Activated T-helper 17 cell treated with anti-CD3 and anti-CD28 coated beads, Interleukin-2, amount 50 U/mL, for 72 hours (primary cell): ENCODE measurements around the gene DUSP16. TPM values are rescaled to one million over a fixed set of nuclear protein-coding genes. Genes with fewer than 3 reads are reported as not detected.
"Not testable (repeated sequence)": the region's sequence is repeated elsewhere in the genome, so short reads cannot be mapped to it uniquely, and the experiment has no call there.

Experiments
- ATAC-seq: fragments of 150-1000 bp; cut with Tn5 transposase; replicated peaks from 2 replicates; pipeline ENCODE4 v1.10.0; 2021; ENCODE audit warnings: mild to moderate bottlenecking, moderate library complexity
- H3K27ac Mint-ChIP-seq: one replicate; pipeline ENCODE4 v1.8.0; 2022; ENCODE audit warnings: mixed read lengths
- H3K27me3 Mint-ChIP-seq: one replicate; pipeline ENCODE4 v1.8.0; 2022; ENCODE audit warnings: mixed read lengths
- H3K36me3 Mint-ChIP-seq: one replicate; pipeline ENCODE4 v1.8.0; 2022; ENCODE audit warnings: low read depth, mild to moderate bottlenecking, mixed read lengths
- H3K4me1 Mint-ChIP-seq: one replicate; pipeline ENCODE4 v1.8.0; 2022; ENCODE audit warnings: mixed read lengths
- H3K4me3 Mint-ChIP-seq: one replicate; pipeline ENCODE4 v1.8.0; 2022; ENCODE audit warnings: mild to moderate bottlenecking, mixed read lengths
- H3K9me3 Mint-ChIP-seq: one replicate; pipeline ENCODE4 v1.8.0; 2022; ENCODE audit warnings: mixed read lengths
- total RNA-seq, 2 donors: library from RNA; stranded (reverse); gene quantifications; one replicate each; pipeline ENCODE4 v1.2.3, GENCODE V29; 2022

The DUSP16 gene, protein sequence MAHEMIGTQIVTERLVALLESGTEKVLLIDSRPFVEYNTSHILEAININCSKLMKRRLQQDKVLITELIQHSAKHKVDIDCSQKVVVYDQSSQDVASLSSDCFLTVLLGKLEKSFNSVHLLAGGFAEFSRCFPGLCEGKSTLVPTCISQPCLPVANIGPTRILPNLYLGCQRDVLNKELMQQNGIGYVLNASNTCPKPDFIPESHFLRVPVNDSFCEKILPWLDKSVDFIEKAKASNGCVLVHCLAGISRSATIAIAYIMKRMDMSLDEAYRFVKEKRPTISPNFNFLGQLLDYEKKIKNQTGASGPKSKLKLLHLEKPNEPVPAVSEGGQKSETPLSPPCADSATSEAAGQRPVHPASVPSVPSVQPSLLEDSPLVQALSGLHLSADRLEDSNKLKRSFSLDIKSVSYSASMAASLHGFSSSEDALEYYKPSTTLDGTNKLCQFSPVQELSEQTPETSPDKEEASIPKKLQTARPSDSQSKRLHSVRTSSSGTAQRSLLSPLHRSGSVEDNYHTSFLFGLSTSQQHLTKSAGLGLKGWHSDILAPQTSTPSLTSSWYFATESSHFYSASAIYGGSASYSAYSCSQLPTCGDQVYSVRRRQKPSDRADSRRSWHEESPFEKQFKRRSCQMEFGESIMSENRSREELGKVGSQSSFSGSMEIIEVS
- 100 to 1,000 TPM in 1 of 2 donors, 10 to 100 TPM in 1; 68.8 to 125 TPM for total RNA-seq

DNA sequence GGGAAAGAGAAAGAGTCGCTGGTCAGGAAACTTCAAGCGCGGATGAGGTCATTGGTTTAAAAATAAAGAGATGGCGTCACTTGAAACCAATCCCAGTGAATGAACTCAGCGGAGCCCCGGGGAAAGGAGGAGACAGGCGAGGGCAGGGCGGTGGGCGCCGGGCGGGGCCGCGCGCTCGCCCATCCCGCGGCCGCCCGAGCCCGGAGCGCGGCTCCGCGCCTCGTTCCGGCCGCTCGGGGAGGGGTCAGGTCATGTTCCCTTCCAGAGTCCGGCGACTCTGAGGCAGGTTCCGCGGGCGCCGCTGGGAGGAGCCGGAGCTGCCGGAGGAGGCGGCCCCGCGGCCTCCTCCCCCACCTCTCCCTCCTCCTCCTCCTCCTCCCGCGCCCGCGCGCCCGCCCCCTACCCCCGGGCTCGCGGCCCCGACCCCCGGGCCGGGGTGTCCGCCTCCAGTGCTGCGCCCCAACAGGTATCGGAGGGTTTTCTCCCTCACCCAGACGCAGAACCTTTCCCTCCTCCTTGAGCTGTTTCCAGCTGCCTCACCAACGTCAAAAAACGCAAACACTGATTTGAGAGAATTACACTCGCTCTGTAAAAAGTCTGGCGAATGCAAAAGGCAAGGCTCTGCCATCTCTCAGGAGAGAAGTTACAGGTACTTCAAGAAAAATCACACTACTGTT is at the start of gene DUSP16:
Gene DUSP16, minus strand, starts transcription at position 279 of the 677 bp plus-strand sequence. CDS start 41,765 bp downstream, outside the sequence.
- peaks cover 20% of the 10 kb centered on the region for H3K4me1 Mint-ChIP-seq
- H3K4me3 Mint-ChIP-seq = peak within 1 kb of the TSS; percentile 90
- H3K27ac Mint-ChIP-seq = peak within 1 kb of the TSS; percentile 95
- peak; percentile 82 for ATAC-seq
- H3K36me3 Mint-ChIP-seq = peaks cover 42% of the 10 kb centered on the region
- H3K27me3 Mint-ChIP-seq = no peaks in the 10 kb centered on the region
- H3K9me3 Mint-ChIP-seq = no peaks in the 10 kb centered on the region

GRCh38 chr12:12612358-12612757 is 49.7 kb upstream of the DUSP16 start:
- H3K4me3 Mint-ChIP-seq = peak overlapping the region; percentile 97
- peak overlapping the region; percentile 97 for H3K27ac Mint-ChIP-seq
- ATAC-seq = peak; percentile 53
- peaks cover 29% of the 10 kb centered on the region for H3K4me1 Mint-ChIP-seq
- peaks cover 53% of the 10 kb centered on the region for H3K36me3 Mint-ChIP-seq
- no peaks in the 10 kb centered on the region for H3K27me3 Mint-ChIP-seq
- H3K9me3 Mint-ChIP-seq = no peaks in the 10 kb centered on the region

DNA sequence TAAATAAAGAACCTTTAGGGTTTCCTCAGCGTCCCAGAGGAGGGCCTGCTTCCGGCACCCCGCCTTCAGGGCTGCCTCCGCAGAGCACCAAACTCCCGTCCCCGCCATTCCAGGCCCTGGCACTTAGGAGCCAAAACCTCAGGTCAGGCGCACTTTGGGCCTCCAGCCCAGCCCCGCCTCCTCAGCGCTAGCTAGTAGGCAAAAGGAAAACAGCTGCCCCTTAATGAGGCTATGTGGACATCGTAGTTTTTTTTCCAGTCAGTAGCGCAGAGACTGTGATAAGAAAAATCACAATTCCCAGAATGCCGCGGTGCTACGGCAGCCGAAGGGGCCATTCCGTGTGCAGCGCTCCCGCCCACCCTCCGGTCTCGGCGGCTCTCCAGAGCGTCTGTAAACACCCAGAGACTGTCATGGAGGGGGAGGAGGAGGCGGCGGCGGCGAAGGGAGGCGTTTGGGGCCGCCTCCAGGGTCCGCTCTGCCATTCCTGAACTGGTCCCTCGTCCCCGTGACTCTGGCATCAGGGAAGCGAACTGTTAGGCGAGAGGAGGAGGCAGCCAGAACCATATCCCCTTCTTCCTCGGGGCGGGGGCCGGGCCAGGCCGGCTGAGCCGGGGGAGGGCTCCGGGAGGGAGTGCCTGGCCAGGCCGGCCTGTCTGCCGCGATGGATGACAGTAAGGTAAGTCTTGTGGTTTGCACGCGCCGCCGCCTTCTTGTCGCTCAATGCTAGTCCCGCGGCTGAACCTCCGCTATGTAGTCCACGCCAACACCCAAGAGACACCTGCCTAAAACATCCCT is 49.0 kb upstream of the DUSP16 start, which contains the start of gene CREBL2:
Gene CREBL2, plus strand, starts transcription at position 365 of the 795 bp plus-strand sequence. Its CDS starts 297 bp downstream, at position 662.
- H3K27me3 Mint-ChIP-seq = no peaks in the 10 kb centered on the region
- H3K9me3 Mint-ChIP-seq = no peaks in the 10 kb centered on the region
- peak within 1 kb of the TSS; percentile 97 for H3K27ac Mint-ChIP-seq
- peak; percentile 65 for ATAC-seq
- peak within 1 kb of the TSS; percentile 97 for H3K4me3 Mint-ChIP-seq
- H3K4me1 Mint-ChIP-seq = peaks cover 29% of the 10 kb centered on the region
- peaks cover 47% of the 10 kb centered on the region for H3K36me3 Mint-ChIP-seq

DNA sequence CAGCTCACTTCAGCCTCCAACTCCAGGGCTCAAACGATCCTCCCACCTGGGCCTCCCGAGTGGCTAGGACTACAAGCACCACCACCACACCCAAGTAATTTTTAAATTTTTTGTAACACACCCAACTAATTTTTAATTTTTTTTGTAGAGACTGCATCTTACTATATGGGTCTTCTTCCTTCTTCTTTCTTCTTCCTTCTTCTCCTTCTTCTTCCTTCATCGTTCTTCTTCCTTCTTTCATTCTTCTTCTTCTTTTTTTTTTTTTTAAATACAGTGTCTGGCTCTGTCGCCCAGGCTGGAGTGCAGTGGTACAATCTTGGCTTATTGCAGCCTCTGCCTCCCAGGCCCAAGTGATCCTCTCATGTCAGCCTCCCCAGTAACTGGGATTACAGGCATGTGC is 48.0 kb upstream of the DUSP16 start:
- H3K9me3 Mint-ChIP-seq = no peaks in the 10 kb centered on the region
- peaks cover 22% of the 10 kb centered on the region for H3K4me1 Mint-ChIP-seq
- H3K4me3 Mint-ChIP-seq = peak overlapping the region; percentile 97
- H3K27me3 Mint-ChIP-seq = no peaks in the 10 kb centered on the region
- H3K27ac Mint-ChIP-seq = peak overlapping the region; percentile 97
- no peak for ATAC-seq
- peaks cover 37% of the 10 kb centered on the region for H3K36me3 Mint-ChIP-seq

GRCh38 chr12:12609692-12610091 is 47.0 kb upstream of the DUSP16 start:
- peaks cover 22% of the 10 kb centered on the region for H3K4me1 Mint-ChIP-seq
- no peak for ATAC-seq
- H3K27ac Mint-ChIP-seq = no peak overlapping the region
- H3K27me3 Mint-ChIP-seq = no peaks in the 10 kb centered on the region
- no peak overlapping the region for H3K4me3 Mint-ChIP-seq
- H3K36me3 Mint-ChIP-seq = peaks cover 27% of the 10 kb centered on the region
- H3K9me3 Mint-ChIP-seq = no peaks in the 10 kb centered on the region

DNA sequence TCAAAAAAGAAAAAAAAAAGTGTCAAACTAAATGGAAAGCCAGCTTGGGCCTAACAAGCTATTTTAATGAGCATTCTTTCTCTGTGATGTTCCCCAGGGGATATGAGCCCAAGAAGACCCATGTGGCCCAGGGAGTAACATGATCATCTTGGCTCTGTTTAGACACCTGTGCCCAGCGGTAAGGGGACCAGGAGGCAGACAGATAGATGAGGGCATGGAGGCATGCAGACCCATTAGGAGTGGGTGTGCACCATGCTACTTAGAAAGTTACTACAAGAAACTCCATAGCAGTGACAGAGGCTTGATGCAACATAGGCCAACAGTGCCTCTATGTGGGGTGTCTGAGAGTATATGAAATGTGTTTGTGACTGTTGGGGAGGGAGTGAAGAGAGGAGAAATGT is 45.9 kb upstream of the DUSP16 start:
- Mint-ChIP-seq H3K4me1 (peaks cover 22% of the 10 kb centered on the region), H3K27me3 (no peaks in the 10 kb centered on the region), H3K9me3 (no peaks in the 10 kb centered on the region), H3K4me3 (peak overlapping the region; percentile 47), H3K36me3 (peaks cover 15% of the 10 kb centered on the region), H3K27ac (peak overlapping the region; percentile 80)
- no peak for ATAC-seq

- H3K27me3 Mint-ChIP-seq = no peaks in the 10 kb centered on the region
- no peaks in the 10 kb centered on the region for H3K36me3 Mint-ChIP-seq
- no peaks in the 10 kb centered on the region for H3K9me3 Mint-ChIP-seq
- peak; percentile 61 for ATAC-seq
- H3K27ac Mint-ChIP-seq = peak overlapping the region; percentile 95
- peak overlapping the region; percentile 71 for H3K4me3 Mint-ChIP-seq
- H3K4me1 Mint-ChIP-seq = peaks cover 17% of the 10 kb centered on the region
These were observed 44.3 kb upstream of the DUSP16 start for GRCh38 chr12:12606781-12607589.

GRCh38 chr12:12604740-12605139 is 42.1 kb upstream of the DUSP16 start:
- no peak for ATAC-seq
- Mint-ChIP-seq H3K4me1 (peaks cover 17% of the 10 kb centered on the region), H3K9me3 (no peaks in the 10 kb centered on the region), H3K4me3 (no peak overlapping the region), H3K36me3 (no peaks in the 10 kb centered on the region), H3K27me3 (no peaks in the 10 kb centered on the region), H3K27ac (no peak overlapping the region)

DNA sequence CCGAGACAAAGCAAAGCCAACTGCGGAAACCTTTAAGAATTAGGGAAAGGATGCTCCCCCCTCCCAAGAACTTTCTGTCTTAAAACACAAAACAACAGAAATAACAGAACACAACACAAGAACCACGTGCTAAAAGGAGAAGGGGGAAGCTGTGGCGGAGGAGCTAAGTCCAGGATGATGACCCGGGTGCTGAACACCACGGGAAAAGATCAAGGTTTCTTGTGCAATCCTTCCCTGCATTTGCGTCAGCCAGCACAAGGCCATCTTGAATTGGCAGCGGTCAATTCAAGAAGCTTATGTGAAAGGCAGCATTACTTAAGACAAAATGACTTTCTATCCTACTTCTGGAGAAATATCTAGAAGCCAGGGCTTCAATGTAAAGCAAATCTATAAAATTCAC is 38.0 kb upstream of the DUSP16 start:
- Mint-ChIP-seq H3K36me3 (no peaks in the 10 kb centered on the region), H3K9me3 (no peaks in the 10 kb centered on the region), H3K27me3 (no peaks in the 10 kb centered on the region), H3K4me1 (peaks cover 3% of the 10 kb centered on the region), H3K4me3 (no peak overlapping the region), H3K27ac (no peak overlapping the region)
- no peak for ATAC-seq

DNA sequence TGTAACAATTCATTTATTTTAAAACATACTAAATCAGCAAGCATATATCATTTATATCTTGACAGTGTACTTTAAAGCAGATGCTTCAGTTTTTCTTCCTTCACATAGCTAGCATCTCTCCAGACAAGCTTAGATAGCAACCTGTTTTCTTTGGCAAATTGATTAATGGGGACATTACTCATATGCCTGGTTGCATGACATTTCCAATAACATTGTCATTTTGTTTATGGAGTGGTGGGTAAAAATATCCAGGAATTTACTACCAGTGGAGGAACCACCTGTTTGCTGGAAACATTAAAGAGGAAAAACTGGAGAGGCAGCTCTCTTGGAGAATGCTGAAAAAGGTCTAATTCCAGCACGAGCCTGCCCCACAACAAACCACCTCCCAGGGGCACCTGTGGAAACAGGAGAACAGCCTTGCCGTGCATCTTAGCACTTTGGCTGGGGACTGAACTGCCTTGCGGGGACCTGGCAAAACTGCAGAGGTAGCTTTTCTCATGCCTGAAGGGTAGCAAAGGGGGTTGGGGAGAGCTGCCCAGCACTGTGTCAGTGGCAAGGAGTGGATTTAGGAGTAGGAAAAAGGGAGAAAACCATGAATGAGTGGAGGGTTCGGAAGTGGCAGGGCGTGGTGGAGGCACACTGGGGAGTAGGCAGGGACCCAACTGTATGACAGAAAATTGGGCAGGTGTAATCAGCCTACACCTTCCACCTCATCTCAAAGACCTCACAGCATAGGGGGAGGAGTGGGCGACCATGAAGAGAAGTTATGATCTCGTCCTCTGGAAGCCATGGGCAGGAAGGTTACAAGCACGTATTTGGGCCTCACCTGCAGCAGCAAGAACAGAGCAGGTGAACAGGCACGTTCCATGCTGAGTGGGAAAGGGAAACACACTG is 37.3 kb upstream of the DUSP16 start:
- H3K27me3 Mint-ChIP-seq = no peaks in the 10 kb centered on the region
- peaks cover 4% of the 10 kb centered on the region for H3K4me1 Mint-ChIP-seq
- no peak overlapping the region for H3K4me3 Mint-ChIP-seq
- no peaks in the 10 kb centered on the region for H3K9me3 Mint-ChIP-seq
- no peak for ATAC-seq
- peak overlapping the region; percentile 61 for H3K27ac Mint-ChIP-seq
- H3K36me3 Mint-ChIP-seq = no peaks in the 10 kb centered on the region

- no peaks in the 10 kb centered on the region for H3K27me3 Mint-ChIP-seq
- H3K27ac Mint-ChIP-seq = no peak overlapping the region
- no peaks in the 10 kb centered on the region for H3K36me3 Mint-ChIP-seq
- ATAC-seq = no peak
- peaks cover 4% of the 10 kb centered on the region for H3K4me1 Mint-ChIP-seq
- no peak overlapping the region for H3K4me3 Mint-ChIP-seq
- no peaks in the 10 kb centered on the region for H3K9me3 Mint-ChIP-seq
These were observed 36.2 kb upstream of the DUSP16 start for GRCh38 chr12:12598864-12599263.

DNA sequence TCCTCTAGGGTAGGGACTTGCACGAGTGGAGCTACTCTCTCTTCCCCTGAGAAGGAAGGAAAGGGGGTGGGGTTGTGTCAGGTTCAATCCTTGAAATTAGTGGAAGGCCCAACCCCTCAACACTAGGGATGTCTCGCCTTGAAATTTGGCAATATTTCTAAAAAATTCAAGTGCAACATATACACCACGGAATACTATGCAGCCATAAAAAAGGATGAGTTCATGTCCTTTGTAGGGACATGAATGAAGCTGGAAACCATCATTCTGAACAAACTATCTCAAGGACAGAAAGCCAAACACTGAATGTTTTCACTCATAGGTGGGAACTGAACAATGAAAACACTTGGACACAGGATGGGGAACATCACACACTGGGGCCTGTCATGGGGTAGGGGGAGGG is 33.9 kb upstream of the DUSP16 start:
- H3K9me3 Mint-ChIP-seq, H3K27ac Mint-ChIP-seq, H3K4me3 Mint-ChIP-seq, H3K4me1 Mint-ChIP-seq, H3K36me3 Mint-ChIP-seq, H3K27me3 Mint-ChIP-seq, ATAC-seq: not testable (repeated sequence)

- ATAC-seq, H3K9me3 Mint-ChIP-seq, H3K27me3 Mint-ChIP-seq, H3K36me3 Mint-ChIP-seq, H3K4me1 Mint-ChIP-seq, H3K27ac Mint-ChIP-seq, H3K4me3 Mint-ChIP-seq: not testable (repeated sequence)
These were observed 33.3 kb upstream of the DUSP16 start for GRCh38 chr12:12595929-12596328.
